Peyer's patch (tissue), 4 donors: ENCODE results near the gene UVRAG.

ENCODE experiments used
- CTCF ChIP-seq, 6 experiments: fragments of 450-650 bp in 4 of 6; fragments of 200-600 bp in 2 of 6; sonication (generic) in 1 of 6; IDR thresholded peaks; one replicate each; pipeline ENCODE4 v1.5.1; 2017 to 2019; ENCODE audit warnings: antibody characterized with exemption in 6 of 6, mild to moderate bottlenecking in 3 of 6, moderate library complexity in 1 of 6
- POLR2A ChIP-seq, 2 donors: fragments of 450-650 bp; IDR thresholded peaks; one replicate each; pipeline ENCODE4 v1.5.1; 2017; ENCODE audit warnings: antibody characterized with exemption in 2 of 2, mild to moderate bottlenecking in 2 of 2, moderate library complexity in 2 of 2

GRCh38 chr11:75900848-75901247, 85.8 kb downstream of the UVRAG start:
- TF ChIP-seq CTCF (IDR thresholded peaks at IDR 0.05) (no peak), POLR2A (IDR thresholded peaks at IDR 0.05) (no peak)
